GM23338 (cell line): ENCODE measurements around the gene CD24. TPM values are rescaled to one million over a fixed set of nuclear protein-coding genes. Genes with fewer than 3 reads are reported as not detected.

Experiments used
- ATAC-seq: fragments of 200-7000 bp; cut with Tn5 transposase; 3 replicates; pipeline ENCODE4 v1.9.1; 2020
- DNase-seq: peaks from one replicate; pipeline ENCODE4 v3.0.0-alpha.2; 2015; ENCODE audit warnings: low spot score
- H2AFZ ChIP-seq: fragments of 200-600 bp; sonication (generic); 2 replicates; pipeline ENCODE4 v1.8.0; 2016; ENCODE audit warnings: antibody characterized with exemption, mild to moderate bottlenecking, moderate library complexity
- H3F3A ChIP-seq: fragments of 200-600 bp; sonication (generic); replicated peaks from 2 replicates; pipeline ENCODE4 v1.8.0; 2017; ENCODE audit warnings: antibody characterized with exemption, mixed run types, low read depth
- H3K27ac ChIP-seq: fragments of 200-600 bp; sonication (generic); 2 replicates; pipeline ENCODE4 v1.6.1; 2016; ENCODE audit warnings: low read depth
- H3K27me3 ChIP-seq: fragments of 200-600 bp; sonication (generic); 2 replicates; pipeline ENCODE4 v1.8.0; 2016; ENCODE audit warnings: mild to moderate bottlenecking, mixed run types, moderate library complexity; ENCODE audit not compliant: insufficient read depth
- H3K36me3 ChIP-seq: fragments of 200-600 bp; sonication (generic); 2 replicates; pipeline ENCODE4 v1.8.0; 2016; ENCODE audit warnings: mild to moderate bottlenecking; ENCODE audit not compliant: insufficient read depth
- H3K4me1 ChIP-seq: fragments of 200-600 bp; sonication (generic); 2 replicates; pipeline ENCODE4 v1.8.0; 2016; ENCODE audit warnings: mild to moderate bottlenecking, moderate library complexity; ENCODE audit not compliant: insufficient read depth
- H3K4me2 ChIP-seq: fragments of 200-600 bp; sonication (generic); 2 replicates; pipeline ENCODE4 v1.7.1; 2017; ENCODE audit warnings: mixed run types
- H3K4me3 ChIP-seq: fragments of 200-600 bp; sonication (generic); 2 replicates; pipeline ENCODE4 v1.6.1; 2016; ENCODE audit warnings: mixed run types
- H3K79me2 ChIP-seq: fragments of 200-600 bp; sonication (generic); replicated peaks from 2 replicates; pipeline ENCODE4 v1.8.0; 2017; ENCODE audit warnings: mild to moderate bottlenecking; ENCODE audit not compliant: insufficient read depth
- H3K9me2 ChIP-seq: fragments of 200-600 bp; sonication (generic); 2 replicates; pipeline ENCODE4 v1.8.0; 2017; ENCODE audit not compliant: insufficient read depth
- H4K20me1 ChIP-seq: fragments of 200-600 bp; sonication (generic); replicated peaks from 2 replicates; pipeline ENCODE4 v1.8.0; 2017; ENCODE audit warnings: mild to moderate bottlenecking; ENCODE audit not compliant: insufficient read depth
- H3K27ac Mint-ChIP-seq: 2 replicates; pipeline ENCODE4 v1.8.0; 2020; ENCODE audit warnings: inconsistent platforms, mild to moderate bottlenecking, moderate library complexity, mixed read lengths
- H3K27me3 Mint-ChIP-seq: 3 replicates; pipeline ENCODE4 v1.8.0; 2022; ENCODE audit warnings: low read depth, mild to moderate bottlenecking, moderate library complexity, mixed read lengths, inconsistent platforms; ENCODE audit not compliant: insufficient read depth, poor library complexity
- H3K36me3 Mint-ChIP-seq: 3 replicates; pipeline ENCODE4 v1.8.0; 2021; ENCODE audit warnings: low read depth, mild to moderate bottlenecking, inconsistent platforms, moderate library complexity, mixed read lengths
- H3K4me1 Mint-ChIP-seq: 3 replicates; pipeline ENCODE4 v1.8.0; 2020; ENCODE audit warnings: mild to moderate bottlenecking, inconsistent platforms, mixed read lengths
- H3K4me3 Mint-ChIP-seq: 3 replicates; pipeline ENCODE4 v1.8.0; 2021; ENCODE audit warnings: moderate library complexity, mild to moderate bottlenecking, inconsistent platforms, mixed read lengths
- H3K9me3 Mint-ChIP-seq: 3 replicates; pipeline ENCODE4 v1.8.0; 2020; ENCODE audit warnings: moderate library complexity, mild to moderate bottlenecking, inconsistent platforms, mixed read lengths
- CREB1 ChIP-seq: fragments of 250-450 bp; sonication (Bioruptor Pico); IDR thresholded peaks from 2 replicates; pipeline ENCODE4 v1.5.0; 2020; ENCODE audit warnings: low read depth, mild to moderate bottlenecking, moderate library complexity
- ETS1 ChIP-seq: IDR thresholded peaks from 2 replicates; pipeline ENCODE4 v1.6.1; 2016; ENCODE audit warnings: antibody characterized with exemption
- JUNB ChIP-seq: IDR thresholded peaks from one replicate; pipeline ENCODE4 v1.6.1; 2016; ENCODE audit warnings: antibody characterized with exemption; ENCODE audit not compliant: unreplicated experiment
- POLR2AphosphoS5 ChIP-seq: IDR thresholded peaks from 2 replicates; pipeline ENCODE4 v1.6.1; 2016; ENCODE audit warnings: antibody characterized with exemption, low read depth
- REST ChIP-seq: IDR thresholded peaks from one replicate; pipeline ENCODE4 v1.6.1; 2018; ENCODE audit warnings: antibody characterized with exemption; ENCODE audit not compliant: unreplicated experiment
- STAT1 ChIP-seq: IDR thresholded peaks from one replicate; pipeline ENCODE4 v1.6.1; 2016; ENCODE audit warnings: antibody characterized with exemption; ENCODE audit not compliant: unreplicated experiment
- ZNF331 ChIP-seq: fragments of 250-450 bp; sonication (Bioruptor Pico); IDR thresholded peaks from 2 replicates; pipeline ENCODE4 v1.5.0; 2020; ENCODE audit warnings: low read depth, mild to moderate bottlenecking, moderate library complexity
- ZNF462 ChIP-seq: fragments of 250-450 bp; sonication (Bioruptor Pico); IDR thresholded peaks from 2 replicates; pipeline ENCODE4 v1.5.0; 2020; ENCODE audit warnings: mild to moderate bottlenecking, moderate library complexity
- polyA plus RNA-seq: library from polyadenylated mRNA; unstranded; fragments of >200 nt; fragmentation: Nextera tagmentation; extraction: Ambion mirVana; gene quantifications from 2 replicates; pipeline ENCODE4 v1.2.1, GENCODE V29; 2016
- total RNA-seq: library from RNA; depleted of rRNA; stranded (reverse); fragments of >200 nt; shearing (Covaris generic); gene quantifications from 2 replicates; pipeline ENCODE4 v1.2.3, GENCODE V29; 2014

CD24 gene
- total and polyA plus RNA-seq, 2 experiments from 2014 or later = 1,373 to 2,907 TPM

GRCh38 chr6:106925948-106926347 lies 48.6 kb downstream of the CD24 start:
- Mint-ChIP-seq H3K27me3 (peaks cover 6% of the 10 kb centered on the region), H3K9me3 (no peaks in the 10 kb centered on the region), H3K4me3 (no peak overlapping the region), H3K27ac (0 out of 2 replicates have a peak overlapping the region, but pooled peaks have one; percentile 17), H3K36me3 (no peaks in the 10 kb centered on the region), H3K4me1 (peaks cover 22% of the 10 kb centered on the region)
- TF ChIP-seq ETS1 (no peak), ZNF462 (CRISPR knock-in tag) (no peak), REST (no peak), POLR2AphosphoS5 (no peak), JUNB (no peak), STAT1 (no peak), ZNF331 (CRISPR knock-in tag) (no peak), CREB1 (no peak)
- DNase-seq (no peak), ATAC-seq (no peak)
- Histone ChIP-seq H3K4me1 (peaks cover 38% of the 10 kb centered on the region; the same call in 1 of the 2 replicates), H3K4me3 (no peak overlapping the region), H3K27me3 (no peaks in the 10 kb centered on the region), H3K4me2 (no peak overlapping the region), H3K36me3 (no peaks in the 10 kb centered on the region), H3K79me2 (no peaks in the 10 kb centered on the region), H3F3A (no peaks in the 10 kb centered on the region; the same call in 1 of the 2 replicates), H3K9me2 (no peaks in the 10 kb centered on the region), H4K20me1 (no peaks in the 10 kb centered on the region), H3K27ac (no peak overlapping the region), H2AFZ (no peak overlapping the region)
